ENCODE results near the gene SPTBN1.
A peak's percentile ranks its signal among the peaks of the same experiment; 100 is the strongest.

The SPTBN1 gene

GRCh38 chr2:54434711-54435110 lies 21.4 kb upstream of the SPTBN1 start:
- DNase-seq, result no peak

- no peak for DNase-seq
Measured at GRCh38 chr2:54435325-54436226, 20.6 kb upstream of the SPTBN1 start.

- DNase-seq, result no peak
Measured at GRCh38 chr2:54437588-54437987, 18.5 kb upstream of the SPTBN1 start.

GRCh38 chr2:54438271-54438670 lies 17.9 kb upstream of the SPTBN1 start:
- no peak for DNase-seq

DNA sequence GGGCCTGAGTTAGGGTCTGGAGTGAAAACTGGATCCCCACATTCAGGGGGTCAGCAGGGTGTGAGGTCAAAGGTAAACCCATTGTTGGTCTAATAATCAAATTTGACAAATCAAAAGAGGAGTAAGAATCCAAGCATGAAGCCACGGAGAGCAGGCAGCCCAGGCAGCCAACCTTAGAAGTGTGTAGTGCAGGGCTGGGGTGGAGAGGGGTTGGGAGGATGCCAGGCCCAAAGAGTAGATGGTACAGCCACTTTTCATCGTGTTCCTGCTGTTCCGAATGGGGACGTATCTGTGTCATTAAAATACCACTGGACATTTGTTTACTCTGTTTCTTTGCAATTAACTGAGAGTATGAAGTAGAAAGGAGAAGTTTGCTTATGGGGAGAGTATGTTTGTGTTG lies 16.5 kb upstream of the SPTBN1 start:
- DNase-seq, result no peak

DNA sequence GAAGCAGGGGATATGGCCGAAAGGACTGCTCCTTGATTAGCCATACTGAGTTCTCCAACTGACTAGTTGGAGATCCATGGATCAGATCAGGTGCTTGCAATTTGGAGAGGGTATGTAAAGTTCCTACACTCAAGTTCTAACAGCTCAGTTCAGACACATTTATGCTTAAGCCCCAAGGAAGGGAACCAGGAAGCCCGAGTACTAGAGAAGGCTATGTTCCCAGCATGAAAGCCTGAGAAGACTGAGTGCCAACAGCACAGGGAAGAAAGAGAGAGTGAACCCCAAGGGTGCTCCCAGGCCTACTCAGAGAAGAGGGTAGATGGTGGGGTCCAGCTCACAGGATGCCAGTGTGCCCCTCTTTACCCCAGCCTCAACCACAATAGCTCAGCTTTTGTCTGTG lies 16.1 kb upstream of the SPTBN1 start:
- no peak for DNase-seq

DNA sequence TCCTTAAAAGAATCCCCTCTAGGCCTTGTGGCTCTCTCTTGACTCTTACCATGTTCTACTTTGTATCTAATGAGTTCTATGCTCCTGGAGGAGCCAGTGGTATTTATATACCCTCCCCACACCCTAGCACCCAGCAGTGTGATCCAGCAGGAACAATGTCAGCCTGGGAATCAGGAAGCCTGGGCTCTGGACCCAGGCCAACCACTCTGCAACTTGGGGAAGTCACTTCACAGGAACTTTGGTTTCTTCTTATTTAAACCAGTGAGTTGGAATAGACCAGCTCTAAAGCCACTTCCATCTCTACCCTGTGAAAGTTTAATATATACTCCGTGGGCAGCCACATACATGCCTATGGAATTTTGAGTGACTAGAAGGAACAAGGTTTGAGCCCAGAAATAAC lies 11.6 kb upstream of the SPTBN1 start:
- no peak for DNase-seq

DNA sequence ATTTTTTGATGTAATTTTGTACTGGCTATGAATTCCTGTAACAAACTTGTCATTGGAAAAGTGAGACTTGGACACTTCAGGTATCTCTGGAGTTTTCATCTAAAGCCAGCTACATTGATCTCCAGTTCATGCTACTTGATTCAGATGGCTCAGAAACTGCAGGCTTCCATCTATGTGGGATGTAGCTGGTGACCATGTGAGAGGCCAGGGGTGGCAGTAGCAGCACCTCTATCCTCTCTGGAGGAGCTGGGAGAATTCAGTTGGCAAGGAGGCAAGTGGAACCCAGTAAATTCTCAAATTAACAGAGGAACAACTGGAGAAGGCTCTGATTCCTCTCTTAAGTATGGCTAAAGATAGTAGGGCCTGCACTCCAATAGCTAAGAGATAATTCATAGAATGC lies 10.0 kb upstream of the SPTBN1 start:
- DNase-seq, result no peak

- DNase-seq, result no peak
Measured at GRCh38 chr2:54446625-54447024, 9.5 kb upstream of the SPTBN1 start.

GRCh38 chr2:54454548-54455130 lies 1.5 kb upstream of the SPTBN1 start:
- DNase-seq, result no peak

- no peak for DNase-seq
Measured at GRCh38 chr2:54455131-54455562, 980 bp upstream of the SPTBN1 start.

DNA sequence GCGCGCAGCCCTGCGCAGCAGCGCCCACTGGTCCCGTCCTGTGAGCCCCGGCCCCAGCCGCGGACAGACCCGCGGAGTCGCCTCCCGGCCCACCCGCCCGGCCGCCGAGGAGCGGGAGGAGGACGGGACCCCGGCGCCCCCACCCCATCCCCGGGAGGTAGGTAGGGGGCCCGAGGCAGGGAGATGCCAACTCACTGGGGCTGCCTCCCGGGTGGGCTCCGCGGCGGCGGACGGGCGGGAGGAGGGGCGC lies 160 bp downstream of the SPTBN1 start:
- DNase-seq, result no peak

DNA sequence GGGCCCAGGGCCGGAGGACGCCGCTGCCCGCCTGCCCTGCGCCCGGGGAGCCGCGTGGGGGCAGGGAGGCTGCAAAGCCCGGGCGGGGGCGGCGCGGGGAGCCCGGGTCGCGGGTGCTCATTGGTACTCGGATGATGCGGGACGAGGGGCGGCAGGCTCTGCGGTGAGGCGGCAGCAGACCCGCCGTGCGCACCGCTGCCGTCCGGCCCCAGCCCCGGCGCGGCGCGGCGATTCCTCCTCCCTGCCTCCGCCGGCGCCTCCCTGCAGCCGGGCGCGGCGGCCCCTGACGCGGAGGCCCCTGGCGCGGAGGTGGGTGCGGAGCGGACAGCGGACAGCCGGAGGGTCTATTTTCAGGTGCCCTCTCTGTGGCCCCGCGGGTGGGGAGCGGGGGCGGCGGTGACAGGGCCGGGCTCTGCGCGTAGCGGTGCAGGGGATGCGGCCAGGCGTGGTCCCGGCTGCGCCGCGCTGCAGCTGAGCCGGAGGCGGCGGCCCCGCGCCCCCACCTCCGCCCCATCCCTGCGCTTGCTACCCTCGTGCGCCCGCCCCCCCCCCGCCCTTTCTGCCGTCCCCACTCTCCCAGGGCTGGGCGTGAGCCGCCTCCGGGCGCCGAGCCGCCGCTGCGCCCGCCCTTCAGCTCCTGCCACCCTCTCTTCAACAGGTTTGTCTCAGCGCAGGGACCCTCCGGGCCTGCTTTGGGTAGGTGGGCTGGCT lies 640 bp downstream of the SPTBN1 start:
- peak; percentile 32 for DNase-seq

DNA sequence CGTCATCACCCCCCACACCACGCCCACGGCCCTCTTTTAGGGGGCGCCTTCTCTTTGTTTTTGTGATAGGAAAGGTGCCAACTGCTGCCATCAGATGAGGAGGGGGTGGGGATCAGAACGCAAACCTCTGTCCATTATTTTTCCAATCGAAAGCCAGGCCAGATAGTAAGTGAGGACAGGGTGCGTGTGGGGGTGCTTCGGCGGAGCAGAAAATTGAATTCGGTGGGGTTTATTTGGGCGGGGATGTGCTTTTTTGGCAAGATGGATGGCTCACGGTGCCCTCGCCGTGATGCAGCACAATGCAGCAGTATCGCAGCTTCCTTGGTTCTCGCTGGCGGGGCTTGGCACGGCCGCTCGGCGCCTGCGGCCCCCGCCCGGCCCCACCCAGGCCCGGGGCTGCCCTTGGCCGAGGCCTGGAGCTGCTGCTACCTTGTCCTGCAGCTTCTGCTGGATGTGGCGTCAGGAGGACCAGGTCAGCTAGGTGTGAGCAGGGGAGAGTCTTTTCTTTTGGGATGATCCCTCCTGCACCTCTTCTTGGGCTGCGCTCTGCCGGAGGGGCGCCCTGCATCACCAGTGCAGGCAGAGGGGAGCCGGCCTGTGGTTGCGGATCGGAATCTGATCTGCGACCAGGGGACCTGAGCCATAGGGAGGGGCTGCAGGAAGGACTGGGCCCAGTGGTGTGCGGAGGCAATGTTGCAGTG lies 1.3 kb downstream of the SPTBN1 start:
- DNase-seq, result peak; percentile 32

DNA sequence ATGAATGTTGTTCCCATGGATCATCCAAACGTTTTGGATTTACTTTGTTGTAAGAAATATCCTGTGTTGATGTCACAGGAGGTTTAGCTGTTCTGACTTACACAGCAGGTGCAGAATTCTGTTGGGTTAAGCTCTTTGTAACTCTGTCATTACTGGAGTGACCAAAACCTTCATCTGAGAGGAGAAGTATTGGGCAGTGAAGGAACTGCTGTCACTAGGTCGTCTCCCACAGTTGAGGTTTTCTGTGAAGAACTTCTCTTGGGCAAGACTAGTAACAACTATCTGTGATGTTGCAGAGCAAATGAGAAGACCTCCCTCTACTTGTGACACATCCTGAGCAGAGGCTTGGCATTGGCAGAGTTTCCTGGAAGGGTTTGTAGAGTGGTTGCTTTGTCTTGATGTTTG lies 2.9 kb downstream of the SPTBN1 start:
- no peak for DNase-seq

GRCh38 chr2:54461261-54461660 lies 5.1 kb downstream of the SPTBN1 start:
- no peak for DNase-seq

- DNase-seq, result no peak
Measured at GRCh38 chr2:54464341-54464740, 8.2 kb downstream of the SPTBN1 start.

DNA sequence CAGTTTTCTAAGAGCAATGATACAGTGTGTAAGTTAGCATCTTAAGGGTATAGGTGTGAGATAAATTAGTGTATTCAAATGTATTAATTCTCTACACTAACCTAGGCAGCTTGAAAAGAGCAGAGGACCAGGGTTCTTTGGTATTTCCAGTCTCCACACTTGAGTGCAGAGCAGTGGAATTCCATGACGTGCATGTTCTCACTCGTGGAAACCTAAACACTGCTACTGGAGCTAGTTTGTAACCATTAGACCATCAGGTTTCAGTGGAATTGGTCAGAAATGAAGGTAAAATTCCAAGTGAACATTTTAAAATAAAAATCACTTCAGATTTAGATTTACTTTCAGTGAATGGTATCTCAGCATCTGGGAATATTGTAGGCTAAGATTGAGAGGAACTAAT lies 9.0 kb downstream of the SPTBN1 start:
- no peak for DNase-seq

DNA sequence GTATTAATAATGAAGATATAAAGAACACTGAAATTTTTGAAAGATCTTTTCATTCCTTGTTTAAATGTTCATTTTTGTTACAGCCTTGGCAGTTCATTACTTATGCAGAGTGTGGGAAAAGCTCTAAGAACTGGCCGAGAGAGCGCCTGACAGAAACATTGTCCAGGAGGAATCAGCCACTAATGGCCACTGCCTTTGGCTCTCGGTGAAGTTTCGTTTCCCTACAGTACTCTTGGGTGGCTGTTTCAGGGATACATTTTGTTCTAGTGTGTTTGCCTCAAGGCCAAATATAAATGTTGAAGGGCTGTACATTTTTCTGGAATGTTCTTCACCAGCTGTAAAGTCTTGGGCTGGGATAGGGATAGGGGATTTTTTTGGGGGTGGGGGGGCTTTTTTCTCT lies 10.7 kb downstream of the SPTBN1 start:
- DNase-seq, result no peak

GRCh38 chr2:54468673-54469072 lies 12.5 kb downstream of the SPTBN1 start:
- no peak for DNase-seq

DNA sequence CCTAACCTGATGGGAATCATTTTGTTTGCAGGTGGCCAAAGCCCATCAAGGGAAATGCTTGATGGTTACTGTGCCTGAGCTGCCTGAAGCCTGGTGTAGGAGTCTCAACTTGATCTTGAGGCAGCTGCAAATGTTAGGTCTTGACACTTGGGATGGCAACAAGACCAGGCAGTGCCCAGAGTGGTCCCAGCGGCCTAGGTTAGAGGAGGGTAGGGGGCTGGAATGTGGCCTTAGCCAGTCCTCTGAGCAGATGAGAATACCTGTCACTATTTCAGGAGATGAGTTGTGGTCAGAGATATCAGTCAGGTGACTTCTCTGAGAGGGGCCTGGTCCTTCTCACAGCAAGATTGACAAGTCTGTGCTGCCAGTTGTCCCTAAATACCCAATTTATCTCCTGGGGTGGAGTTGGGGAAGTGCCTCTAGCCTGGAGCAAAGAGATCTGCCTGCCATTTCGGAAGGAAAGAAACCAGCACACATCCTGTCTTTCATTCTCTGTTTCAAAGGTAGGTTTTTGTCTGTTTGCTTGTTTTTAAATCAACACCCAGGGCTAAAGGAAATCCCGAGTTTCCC lies 13.4 kb downstream of the SPTBN1 start:
- DNase-seq, result no peak

- DNase-seq, result no peak
Measured at GRCh38 chr2:54470266-54470938, 14.3 kb downstream of the SPTBN1 start.

All from activated CD4-positive, CD25-positive, alpha-beta regulatory T cell treated with anti-CD3 and anti-CD28 coated beads, Interleukin-2, amount 50 U/mL, for 72 hours (primary cell).